ENCODE data around the gene RNF34.
"Not testable (repeated sequence)": the region's sequence is repeated elsewhere in the genome, so short reads cannot be mapped to it uniquely, and the experiment has no call there.

RNF34 gene

GRCh38 chr12:121399391-121400331, at the start of gene RNF34:
Gene RNF34 (plus strand): TSS chr12:121400118. CDS start chr12:121400213, 95 bp downstream.
- DNase-seq (ENCODE audit: low read depth): peak; percentile 98

- DNase-seq (ENCODE audit: low read depth): peak; percentile 88
These were observed 47.9 kb upstream of the RNF34 start, which contains the start of gene ANAPC5 for GRCh38 chr12:121351820-121352681. Gene ANAPC5 (minus strand): TSS chr12:121352411. CDS start chr12:121352340, 71 bp downstream.

GRCh38 chr12:121352682-121353018, 47.3 kb upstream of the RNF34 start:
- no peak for DNase-seq (ENCODE audit: low read depth)

- DNase-seq (ENCODE audit: low read depth): no peak
These were observed 44.1 kb upstream of the RNF34 start for GRCh38 chr12:121355818-121356217.

GRCh38 chr12:121356657-121357056, 43.3 kb upstream of the RNF34 start:
- DNase-seq (ENCODE audit: low read depth): no peak

- no peak for DNase-seq (ENCODE audit: low read depth)
These were observed 42.6 kb upstream of the RNF34 start for GRCh38 chr12:121357331-121357730.

- no peak for DNase-seq (ENCODE audit: low read depth)
These were observed 41.8 kb upstream of the RNF34 start for GRCh38 chr12:121358073-121358472.

GRCh38 chr12:121364683-121365121, 35.2 kb upstream of the RNF34 start:
- no peak for DNase-seq (ENCODE audit: low read depth)

- DNase-seq (ENCODE audit: low read depth): no peak
These were observed 34.4 kb upstream of the RNF34 start for GRCh38 chr12:121365416-121366062.

GRCh38 chr12:121366063-121366459, 33.9 kb upstream of the RNF34 start:
- DNase-seq (ENCODE audit: low read depth): no peak

- DNase-seq (ENCODE audit: low read depth): no peak
These were observed 28.5 kb upstream of the RNF34 start for GRCh38 chr12:121371404-121371803.

- DNase-seq (ENCODE audit: low read depth): no peak
These were observed 26.2 kb upstream of the RNF34 start for GRCh38 chr12:121373755-121374154.

- not testable (repeated sequence) for DNase-seq (ENCODE audit: low read depth)
These were observed 25.6 kb upstream of the RNF34 start for GRCh38 chr12:121374336-121374735.

- DNase-seq (ENCODE audit: low read depth): not testable (repeated sequence)
These were observed 24.9 kb upstream of the RNF34 start for GRCh38 chr12:121374945-121375584.

GRCh38 chr12:121376754-121377697, 22.9 kb upstream of the RNF34 start:
- no peak for DNase-seq (ENCODE audit: low read depth)

GRCh38 chr12:121378736-121379135, 21.2 kb upstream of the RNF34 start:
- no peak for DNase-seq (ENCODE audit: low read depth)

GRCh38 chr12:121379945-121380344, 20.0 kb upstream of the RNF34 start:
- DNase-seq (ENCODE audit: low read depth): no peak

GRCh38 chr12:121383601-121384021, 16.3 kb upstream of the RNF34 start:
- no peak for DNase-seq (ENCODE audit: low read depth)

GRCh38 chr12:121384891-121385290, 15.0 kb upstream of the RNF34 start:
- DNase-seq (ENCODE audit: low read depth): not testable (repeated sequence)

- no peak for DNase-seq (ENCODE audit: low read depth)
These were observed 11.4 kb upstream of the RNF34 start for GRCh38 chr12:121388421-121388981.
